ENCODE data around the gene IGSF3.

DNA sequence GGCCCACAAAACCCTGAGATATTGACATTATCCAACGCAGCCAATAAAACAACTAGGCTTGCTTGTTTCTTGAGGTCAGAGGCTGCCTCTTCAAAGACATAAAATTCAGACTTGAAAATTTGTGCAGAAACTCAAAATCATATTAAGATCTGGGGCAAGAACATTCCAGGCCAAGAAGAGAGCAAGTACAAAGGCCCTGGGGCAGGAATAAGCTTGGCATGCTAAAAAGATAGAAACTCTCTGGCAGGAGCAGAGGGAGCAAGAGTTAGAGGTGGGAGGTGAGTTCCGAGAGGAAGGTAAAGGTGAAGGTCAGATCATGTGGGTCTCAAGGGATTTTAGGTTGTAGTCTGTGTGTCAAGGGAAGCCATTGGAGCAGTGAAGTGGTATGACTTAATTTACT, 8.8 kb upstream of the IGSF3 start:
- TF ChIP-seq, protein P1, sequence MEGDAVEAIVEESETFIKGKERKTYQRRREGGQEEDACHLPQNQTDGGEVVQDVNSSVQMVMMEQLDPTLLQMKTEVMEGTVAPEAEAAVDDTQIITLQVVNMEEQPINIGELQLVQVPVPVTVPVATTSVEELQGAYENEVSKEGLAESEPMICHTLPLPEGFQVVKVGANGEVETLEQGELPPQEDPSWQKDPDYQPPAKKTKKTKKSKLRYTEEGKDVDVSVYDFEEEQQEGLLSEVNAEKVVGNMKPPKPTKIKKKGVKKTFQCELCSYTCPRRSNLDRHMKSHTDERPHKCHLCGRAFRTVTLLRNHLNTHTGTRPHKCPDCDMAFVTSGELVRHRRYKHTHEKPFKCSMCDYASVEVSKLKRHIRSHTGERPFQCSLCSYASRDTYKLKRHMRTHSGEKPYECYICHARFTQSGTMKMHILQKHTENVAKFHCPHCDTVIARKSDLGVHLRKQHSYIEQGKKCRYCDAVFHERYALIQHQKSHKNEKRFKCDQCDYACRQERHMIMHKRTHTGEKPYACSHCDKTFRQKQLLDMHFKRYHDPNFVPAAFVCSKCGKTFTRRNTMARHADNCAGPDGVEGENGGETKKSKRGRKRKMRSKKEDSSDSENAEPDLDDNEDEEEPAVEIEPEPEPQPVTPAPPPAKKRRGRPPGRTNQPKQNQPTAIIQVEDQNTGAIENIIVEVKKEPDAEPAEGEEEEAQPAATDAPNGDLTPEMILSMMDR (IDR thresholded peaks at IDR 0.05): no peak
- TF ChIP-seq POLR2A (IDR thresholded peaks at IDR 0.05): no peak
